ENCODE results near the gene RGS6. TPM values are rescaled to one million over a fixed set of nuclear protein-coding genes. Genes with fewer than 3 reads are reported as not detected.

Gene RGS6
- total and polyA plus RNA-seq, 2 experiments from 2014 or later, result not detected

DNA sequence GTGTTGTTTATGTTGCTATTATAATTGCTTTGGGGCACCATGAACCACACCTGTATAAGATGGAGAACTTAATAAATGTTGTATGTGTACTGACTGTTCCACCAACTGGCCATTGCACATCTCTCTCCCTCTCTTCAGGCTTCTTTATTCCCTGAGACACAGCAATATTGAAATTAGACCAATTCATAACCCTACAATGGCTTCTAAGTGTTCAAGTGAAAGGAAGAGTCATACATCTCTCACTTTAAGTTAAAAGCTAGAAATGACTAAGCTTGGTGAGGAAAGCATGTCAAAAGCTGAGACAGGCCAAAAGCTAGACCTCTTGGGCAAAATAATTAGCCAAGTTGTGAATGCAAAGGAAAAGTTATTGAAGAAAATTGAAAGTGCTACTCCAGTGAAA, 373.3 kb downstream of the RGS6 start:
- H3K9ac ChIP-seq, result no peak overlapping the region
- DNase-seq, result no peak
- H3K4me1 ChIP-seq (ENCODE audit: insufficient read depth), result no peaks in the 10 kb centered on the region
- no peaks in the 10 kb centered on the region for H3K27me3 ChIP-seq (replicated peaks; ENCODE audit: insufficient read depth)
- H3K9me2 ChIP-seq (ENCODE audit: insufficient read depth), result no peaks in the 10 kb centered on the region
- H3K36me3 ChIP-seq (ENCODE audit: low read depth), result no peaks in the 10 kb centered on the region
- H3K4me2 ChIP-seq (ENCODE audit: unreplicated experiment), result no peak overlapping the region
- in situ Hi-C loops (cut with MboI), result no loop called here
- no peak for TF ChIP-seq EZH2phosphoT487 (IDR thresholded peaks at IDR 0.05; ENCODE audit: insufficient read depth, low read depth)
- no peak for TF ChIP-seq EZH2 (IDR thresholded peaks at IDR 0.05; ENCODE audit: insufficient read depth, poor library complexity, severe bottlenecking)
- H3F3A ChIP-seq (ENCODE audit: insufficient read depth), result no peaks in the 10 kb centered on the region
- no peak overlapping the region for H3K27ac ChIP-seq
- H3K9me3 ChIP-seq (ENCODE audit: low read depth), result no peaks in the 10 kb centered on the region
- no peaks in the 10 kb centered on the region for H4K20me1 ChIP-seq (ENCODE audit: insufficient read depth)
- H3K4me3 ChIP-seq, result no peak overlapping the region
- no peak overlapping the region for H2AFZ ChIP-seq
- no peaks in the 10 kb centered on the region for H3K79me2 ChIP-seq (ENCODE audit: insufficient read depth)

DNA sequence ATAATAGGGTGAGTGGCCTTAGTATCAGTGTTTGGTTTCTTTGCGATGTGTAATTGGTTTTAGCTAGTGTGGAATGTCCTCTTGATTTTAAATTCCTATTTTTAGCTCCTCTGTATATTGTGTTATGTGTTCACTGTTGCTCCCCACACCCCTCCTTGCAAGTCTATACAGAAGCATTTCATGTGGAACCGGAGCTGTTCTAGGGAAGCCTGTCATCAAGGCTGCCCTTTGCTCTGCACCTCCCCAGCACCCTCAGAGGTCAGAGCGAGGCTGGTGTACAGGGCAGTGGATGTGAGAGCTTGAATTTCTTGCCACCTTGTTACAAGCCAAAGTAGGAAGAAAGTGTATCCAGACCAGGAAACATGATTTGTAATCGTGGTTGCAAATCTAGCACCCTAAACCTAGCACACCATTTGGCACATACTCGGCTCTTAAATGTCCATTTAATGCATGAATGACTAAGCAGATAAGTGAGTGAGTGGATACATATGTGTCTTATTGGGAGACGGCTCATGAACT, 376.8 kb downstream of the RGS6 start:
- no peak overlapping the region for H3K27ac ChIP-seq
- no peaks in the 10 kb centered on the region for H3F3A ChIP-seq (ENCODE audit: insufficient read depth)
- in situ Hi-C loops (cut with MboI), result no loop called here
- no peaks in the 10 kb centered on the region for H4K20me1 ChIP-seq (ENCODE audit: insufficient read depth)
- H3K9ac ChIP-seq, result no peak overlapping the region
- H3K36me3 ChIP-seq (ENCODE audit: low read depth), result no peaks in the 10 kb centered on the region
- no peak overlapping the region for H3K4me3 ChIP-seq
- no peak for DNase-seq
- H3K9me2 ChIP-seq (ENCODE audit: insufficient read depth), result no peaks in the 10 kb centered on the region
- H3K79me2 ChIP-seq (ENCODE audit: insufficient read depth), result no peaks in the 10 kb centered on the region
- no peaks in the 10 kb centered on the region for H3K4me1 ChIP-seq (ENCODE audit: insufficient read depth)
- no peak overlapping the region for H2AFZ ChIP-seq
- TF ChIP-seq EZH2 (IDR thresholded peaks at IDR 0.05; ENCODE audit: insufficient read depth, poor library complexity, severe bottlenecking), result no peak
- no peak for TF ChIP-seq EZH2phosphoT487 (IDR thresholded peaks at IDR 0.05; ENCODE audit: insufficient read depth, low read depth)
- H3K9me3 ChIP-seq (ENCODE audit: low read depth), result no peaks in the 10 kb centered on the region
- 22 to 26% methylated on average over 6 of the region's 6 CpGs for WGBS, 2 experiments (ENCODE audit: low coverage in 1 of 2, low lambda C conversion rate in 2 of 2, missing lambda C conversion rate in 2 of 2)
- no peaks in the 10 kb centered on the region for H3K27me3 ChIP-seq (replicated peaks; ENCODE audit: insufficient read depth)
- no peak overlapping the region for H3K4me2 ChIP-seq (ENCODE audit: unreplicated experiment)

DNA sequence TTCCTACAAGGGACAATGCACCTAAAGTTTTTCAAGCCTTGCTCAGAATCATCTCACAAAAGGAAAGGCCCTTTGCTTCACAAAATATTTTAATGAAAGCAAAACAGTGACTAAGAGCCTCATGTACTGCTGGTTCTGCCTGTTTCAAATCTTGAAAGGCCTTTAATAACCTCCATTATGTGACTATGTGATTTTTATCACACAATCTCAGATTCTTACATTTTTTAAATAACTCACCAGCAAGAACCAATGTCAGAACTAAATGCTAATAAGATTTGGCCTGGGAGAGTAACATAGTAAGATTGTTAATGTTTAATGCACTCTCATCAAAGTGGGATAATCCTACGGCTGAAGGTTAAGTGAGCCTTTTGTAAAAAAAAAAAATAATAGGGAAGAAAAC, 378.9 kb downstream of the RGS6 start:
- no peaks in the 10 kb centered on the region for H3F3A ChIP-seq (ENCODE audit: insufficient read depth)
- H4K20me1 ChIP-seq (ENCODE audit: insufficient read depth), result no peaks in the 10 kb centered on the region
- in situ Hi-C loops (cut with MboI), result no loop called here
- H3K4me2 ChIP-seq (ENCODE audit: unreplicated experiment), result no peak overlapping the region
- no peaks in the 10 kb centered on the region for H3K36me3 ChIP-seq (ENCODE audit: low read depth)
- 36 to 50% methylated on average over 1 of the region's 1 CpG for WGBS, 2 experiments (ENCODE audit: low coverage in 1 of 2, low lambda C conversion rate in 2 of 2, missing lambda C conversion rate in 2 of 2)
- H3K27me3 ChIP-seq (replicated peaks; ENCODE audit: insufficient read depth), result no peaks in the 10 kb centered on the region
- no peaks in the 10 kb centered on the region for H3K79me2 ChIP-seq (ENCODE audit: insufficient read depth)
- H3K4me3 ChIP-seq, result no peak overlapping the region
- no peak overlapping the region for H3K9ac ChIP-seq
- no peak overlapping the region for H2AFZ ChIP-seq
- no peak overlapping the region for H3K27ac ChIP-seq
- no peaks in the 10 kb centered on the region for H3K9me2 ChIP-seq (ENCODE audit: insufficient read depth)
- no peak for DNase-seq
- H3K9me3 ChIP-seq (ENCODE audit: low read depth), result no peaks in the 10 kb centered on the region
- no peak for TF ChIP-seq EZH2phosphoT487 (IDR thresholded peaks at IDR 0.05; ENCODE audit: insufficient read depth, low read depth)
- TF ChIP-seq EZH2 (IDR thresholded peaks at IDR 0.05; ENCODE audit: insufficient read depth, poor library complexity, severe bottlenecking), result no peak
- H3K4me1 ChIP-seq (ENCODE audit: insufficient read depth), result no peaks in the 10 kb centered on the region

GRCh38 chr14:72311516-72311915, 379.3 kb downstream of the RGS6 start:
- in situ Hi-C loops (cut with MboI), result no loop called here
- no peaks in the 10 kb centered on the region for H3K36me3 ChIP-seq (ENCODE audit: low read depth)
- no peak overlapping the region for H3K4me2 ChIP-seq (ENCODE audit: unreplicated experiment)
- no peak for DNase-seq
- H2AFZ ChIP-seq, result no peak overlapping the region
- no peak overlapping the region for H3K9ac ChIP-seq
- H3F3A ChIP-seq (ENCODE audit: insufficient read depth), result no peaks in the 10 kb centered on the region
- H3K27ac ChIP-seq, result no peak overlapping the region
- H4K20me1 ChIP-seq (ENCODE audit: insufficient read depth), result no peaks in the 10 kb centered on the region
- H3K4me3 ChIP-seq, result no peak overlapping the region
- TF ChIP-seq EZH2 (IDR thresholded peaks at IDR 0.05; ENCODE audit: insufficient read depth, poor library complexity, severe bottlenecking) (no peak), EZH2phosphoT487 (IDR thresholded peaks at IDR 0.05; ENCODE audit: insufficient read depth, low read depth) (no peak)
- no peaks in the 10 kb centered on the region for H3K9me3 ChIP-seq (ENCODE audit: low read depth)
- H3K4me1 ChIP-seq (ENCODE audit: insufficient read depth), result no peaks in the 10 kb centered on the region
- H3K79me2 ChIP-seq (ENCODE audit: insufficient read depth), result no peaks in the 10 kb centered on the region
- H3K27me3 ChIP-seq (replicated peaks; ENCODE audit: insufficient read depth), result no peaks in the 10 kb centered on the region
- no peaks in the 10 kb centered on the region for H3K9me2 ChIP-seq (ENCODE audit: insufficient read depth)

DNA sequence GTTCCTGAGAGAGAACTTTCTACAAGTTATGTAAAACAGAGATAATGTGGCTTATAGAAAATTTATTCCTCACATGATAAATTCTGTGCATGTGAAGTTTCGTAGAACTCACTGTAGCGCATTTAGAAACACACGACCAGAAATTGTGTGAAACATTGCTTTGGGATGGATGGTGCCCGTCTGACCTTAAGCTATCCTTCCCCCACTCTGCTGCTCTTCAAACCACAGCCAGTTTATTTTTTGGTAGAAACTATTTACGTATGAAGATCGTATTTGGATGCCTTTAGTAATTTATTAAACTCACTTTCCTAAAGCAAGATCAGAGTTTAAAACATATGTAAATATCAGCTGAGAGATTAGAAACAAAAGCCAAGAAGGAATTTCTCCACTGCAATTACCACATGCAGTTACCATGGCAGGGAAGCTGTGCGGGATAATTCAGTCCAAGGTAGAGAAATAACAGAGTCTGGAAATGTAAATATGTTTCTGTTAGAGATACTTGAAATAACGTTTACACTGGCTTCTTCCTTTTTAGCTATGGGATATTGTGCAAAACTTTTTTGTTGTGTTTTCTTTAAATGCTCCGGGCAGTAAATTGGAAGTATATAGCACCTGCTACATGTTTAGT, 382.7 kb downstream of the RGS6 start:
- Histone ChIP-seq H2AFZ (no peak overlapping the region), H4K20me1 (ENCODE audit: insufficient read depth) (no peaks in the 10 kb centered on the region), H3K4me2 (ENCODE audit: unreplicated experiment) (no peak overlapping the region), H3K27me3 (replicated peaks; ENCODE audit: insufficient read depth) (no peaks in the 10 kb centered on the region), H3K79me2 (ENCODE audit: insufficient read depth) (no peaks in the 10 kb centered on the region), H3K36me3 (ENCODE audit: low read depth) (no peaks in the 10 kb centered on the region), H3K4me3 (no peak overlapping the region), H3K4me1 (ENCODE audit: insufficient read depth) (no peaks in the 10 kb centered on the region), H3F3A (ENCODE audit: insufficient read depth) (no peaks in the 10 kb centered on the region), H3K27ac (no peak overlapping the region), H3K9ac (no peak overlapping the region), H3K9me2 (ENCODE audit: insufficient read depth) (no peaks in the 10 kb centered on the region), H3K9me3 (ENCODE audit: low read depth) (no peaks in the 10 kb centered on the region)
- DNase-seq, result no peak
- in situ Hi-C loops (cut with MboI), result no loop called here
- 30 to 31% methylated on average over 9 of the region's 9 CpGs for WGBS, 2 experiments (ENCODE audit: low coverage in 1 of 2, low lambda C conversion rate in 2 of 2, missing lambda C conversion rate in 2 of 2)
- no peak for TF ChIP-seq EZH2phosphoT487 (IDR thresholded peaks at IDR 0.05; ENCODE audit: insufficient read depth, low read depth)
